Rectal smooth muscle tissue (tissue), 1 donor: ENCODE results near the gene IPO4.

Experiments used
- H3K27ac ChIP-seq: one replicate; pipeline ENCODE4 v1.7.0; 2013; ENCODE audit warnings: low read depth, low read length, inconsistent platforms
- H3K27me3 ChIP-seq: one replicate; pipeline ENCODE4 v1.7.0; 2013; ENCODE audit warnings: low read length; ENCODE audit not compliant: control insufficient read depth, insufficient read depth
- H3K36me3 ChIP-seq: one replicate; pipeline ENCODE4 v1.7.0; 2013; ENCODE audit warnings: low read length; ENCODE audit not compliant: control insufficient read depth, insufficient read depth
- H3K4me1 ChIP-seq: one replicate; pipeline ENCODE4 v1.7.0; 2013; ENCODE audit warnings: low read length; ENCODE audit not compliant: control insufficient read depth, insufficient read depth
- H3K4me3 ChIP-seq: one replicate; pipeline ENCODE4 v1.7.0; 2013; ENCODE audit warnings: low read length
- H3K9ac ChIP-seq: one replicate; pipeline ENCODE4 v1.7.0; 2013; ENCODE audit warnings: low read length

The IPO4 gene

DNA sequence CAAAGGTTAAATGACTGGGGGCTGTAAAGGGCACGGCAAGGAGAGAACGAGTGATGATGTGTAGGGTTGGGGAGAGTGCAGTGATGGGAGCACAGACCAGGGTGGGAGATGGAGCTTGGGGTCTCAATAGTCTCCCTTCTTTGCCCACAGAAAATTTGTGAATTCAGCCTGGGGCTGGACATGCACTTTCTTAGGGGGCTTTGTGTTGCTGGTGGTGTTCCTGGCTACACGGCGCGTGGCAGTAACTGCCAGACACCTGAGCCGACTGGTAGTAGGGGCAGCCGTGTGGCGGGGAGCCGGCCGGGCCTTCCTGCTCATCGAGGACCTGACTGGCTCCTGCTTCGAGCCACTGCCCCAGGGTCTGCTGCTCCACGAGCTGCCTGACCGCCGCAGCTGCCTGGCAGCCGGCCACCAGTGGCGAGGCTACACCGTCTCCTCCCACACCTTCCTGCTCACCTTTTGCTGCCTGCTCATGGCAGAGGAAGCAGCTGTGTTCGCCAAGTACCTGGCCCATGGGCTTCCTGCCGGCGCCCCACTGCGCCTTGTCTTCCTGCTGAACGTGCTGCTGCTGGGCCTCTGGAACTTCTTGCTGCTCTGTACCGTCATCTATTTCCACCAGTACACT lies 56.4 kb downstream of the IPO4 start:
- no peak overlapping the region for H3K4me3 ChIP-seq
- no peak overlapping the region for H3K27ac ChIP-seq
- H3K36me3 ChIP-seq: peaks cover 2% of the 10 kb centered on the region
- H3K4me1 ChIP-seq: peaks cover 10% of the 10 kb centered on the region
- H3K9ac ChIP-seq: no peak overlapping the region
- no peaks in the 10 kb centered on the region for H3K27me3 ChIP-seq

- H3K4me3 ChIP-seq: no peak overlapping the region
- H3K36me3 ChIP-seq: peaks cover 2% of the 10 kb centered on the region
- H3K4me1 ChIP-seq: peaks cover 4% of the 10 kb centered on the region
- H3K27ac ChIP-seq: no peak overlapping the region
- H3K27me3 ChIP-seq: no peaks in the 10 kb centered on the region
- no peak overlapping the region for H3K9ac ChIP-seq
These were observed 57.1 kb downstream of the IPO4 start for GRCh38 chr14:24131549-24131966.

GRCh38 chr14:24130717-24131548 lies 57.7 kb downstream of the IPO4 start:
- Histone ChIP-seq H3K4me1 (peaks cover 3% of the 10 kb centered on the region), H3K9ac (no peak overlapping the region), H3K27me3 (no peaks in the 10 kb centered on the region), H3K36me3 (peaks cover 2% of the 10 kb centered on the region), H3K4me3 (no peak overlapping the region), H3K27ac (no peak overlapping the region)

DNA sequence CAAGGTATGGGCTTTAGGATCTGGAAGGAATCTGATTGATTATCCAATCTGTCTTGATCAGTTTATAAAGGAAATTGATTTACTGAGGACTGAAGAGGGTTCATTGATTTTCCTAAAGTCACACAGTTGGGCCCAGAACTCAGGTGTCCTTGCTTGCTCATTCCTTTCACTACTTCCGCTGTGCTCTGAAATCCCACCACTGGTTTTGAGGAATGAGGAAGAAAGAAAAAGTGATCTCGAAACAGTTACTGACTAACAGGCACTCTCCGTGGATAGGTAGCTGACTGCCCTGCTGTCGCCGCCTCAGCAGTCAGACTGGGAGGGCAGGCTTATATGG lies 58.3 kb downstream of the IPO4 start, which contains the start of gene FITM1:
FITM1 (plus strand) TSS at position 280 of the 337 bp plus-strand sequence. CDS start 905 bp downstream, outside the sequence.
- no peak within 1 kb of the TSS for H3K9ac ChIP-seq
- H3K4me3 ChIP-seq: no peak within 1 kb of the TSS
- H3K27ac ChIP-seq: no peak within 1 kb of the TSS

More for the DNA sequence above, 58.3 kb downstream of the IPO4 start, which contains the start of gene FITM1:
- H3K36me3 ChIP-seq: peaks cover 2% of the 10 kb centered on the region
- H3K4me1 ChIP-seq: peaks cover under 1% of the 10 kb centered on the region
- H3K27me3 ChIP-seq: no peaks in the 10 kb centered on the region
